ENCODE data around the gene LRP10. TPM values are rescaled to one million over a fixed set of nuclear protein-coding genes. Genes with fewer than 3 reads are reported as not detected.

The LRP10 gene
- total and polyA plus RNA-seq, 2 experiments from 2014 or later: 56.2 to 117 TPM

DNA sequence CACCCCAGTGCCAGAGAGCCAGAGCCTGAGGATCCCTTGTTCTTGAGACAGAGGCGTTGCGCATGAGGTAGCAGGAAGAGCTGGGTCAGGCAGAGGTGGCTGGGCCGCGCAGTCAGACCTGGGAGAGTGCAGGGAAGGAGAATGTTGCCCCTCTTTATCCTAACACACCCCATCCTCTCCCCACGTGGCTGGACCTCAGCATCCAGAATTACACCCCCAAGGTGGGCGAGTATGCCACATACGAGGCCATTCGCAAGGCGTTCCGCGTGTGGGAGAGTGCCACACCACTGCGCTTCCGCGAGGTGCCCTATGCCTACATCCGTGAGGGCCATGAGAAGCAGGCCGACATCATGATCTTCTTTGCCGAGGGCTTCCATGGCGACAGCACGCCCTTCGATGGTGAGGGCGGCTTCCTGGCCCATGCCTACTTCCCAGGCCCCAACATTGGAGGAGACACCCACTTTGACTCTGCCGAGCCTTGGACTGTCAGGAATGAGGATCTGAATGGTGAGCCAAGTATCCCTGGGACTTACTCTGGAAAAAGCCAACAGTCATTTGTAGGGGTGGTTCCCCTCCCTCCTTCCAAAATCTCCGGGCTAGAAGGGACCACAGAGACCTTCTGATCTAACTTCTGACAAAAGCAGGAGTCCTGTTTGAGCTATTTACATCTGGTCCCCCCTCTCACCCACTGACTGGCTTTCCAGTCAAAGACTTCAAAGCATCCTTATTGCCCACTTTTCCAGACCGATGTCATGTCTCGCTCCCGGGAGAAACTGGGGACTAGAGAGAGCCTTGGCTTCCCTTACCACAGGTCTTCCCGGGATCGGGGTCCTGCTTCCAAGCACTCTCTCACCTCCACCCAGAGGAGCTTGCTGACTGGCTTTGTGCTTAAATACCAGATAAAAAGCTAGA is 29.1 kb upstream of the LRP10 start:
- DNase-seq (ENCODE audit: low spot score): no peak
- no peak overlapping the region for H3K4me2 ChIP-seq
- H3K79me2 ChIP-seq: peaks cover 48% of the 10 kb centered on the region
- H2AFZ ChIP-seq: no peak overlapping the region
- H3K4me1 ChIP-seq (ENCODE audit: insufficient read depth): peaks cover 31% of the 10 kb centered on the region
- no peak overlapping the region for H3K27ac ChIP-seq
- H3K4me3 ChIP-seq: no peak overlapping the region
- H3K36me3 ChIP-seq (replicated peaks; ENCODE audit: insufficient read depth, low read depth): no peaks in the 10 kb centered on the region
- TF ChIP-seq, protein P1, sequence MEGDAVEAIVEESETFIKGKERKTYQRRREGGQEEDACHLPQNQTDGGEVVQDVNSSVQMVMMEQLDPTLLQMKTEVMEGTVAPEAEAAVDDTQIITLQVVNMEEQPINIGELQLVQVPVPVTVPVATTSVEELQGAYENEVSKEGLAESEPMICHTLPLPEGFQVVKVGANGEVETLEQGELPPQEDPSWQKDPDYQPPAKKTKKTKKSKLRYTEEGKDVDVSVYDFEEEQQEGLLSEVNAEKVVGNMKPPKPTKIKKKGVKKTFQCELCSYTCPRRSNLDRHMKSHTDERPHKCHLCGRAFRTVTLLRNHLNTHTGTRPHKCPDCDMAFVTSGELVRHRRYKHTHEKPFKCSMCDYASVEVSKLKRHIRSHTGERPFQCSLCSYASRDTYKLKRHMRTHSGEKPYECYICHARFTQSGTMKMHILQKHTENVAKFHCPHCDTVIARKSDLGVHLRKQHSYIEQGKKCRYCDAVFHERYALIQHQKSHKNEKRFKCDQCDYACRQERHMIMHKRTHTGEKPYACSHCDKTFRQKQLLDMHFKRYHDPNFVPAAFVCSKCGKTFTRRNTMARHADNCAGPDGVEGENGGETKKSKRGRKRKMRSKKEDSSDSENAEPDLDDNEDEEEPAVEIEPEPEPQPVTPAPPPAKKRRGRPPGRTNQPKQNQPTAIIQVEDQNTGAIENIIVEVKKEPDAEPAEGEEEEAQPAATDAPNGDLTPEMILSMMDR (IDR thresholded peaks at IDR 0.05; ENCODE audit: poor library complexity): no peak
- TF ChIP-seq EZH2 (IDR thresholded peaks at IDR 0.05; ENCODE audit: borderline replicate concordance) (no peak), EZH2phosphoT487 (IDR thresholded peaks at IDR 0.05; ENCODE audit: low read depth, severe bottlenecking, unreplicated experiment) (no peak)
- H3K27me3 ChIP-seq: no peaks in the 10 kb centered on the region
- 95% methylated on average over 28 of the region's 28 CpGs for whole genome bisulfite sequencing (ENCODE audit: low lambda C conversion rate, missing lambda C conversion rate)
- H3K9me2 ChIP-seq (replicated peaks; ENCODE audit: insufficient read depth): no peaks in the 10 kb centered on the region
- no peaks in the 10 kb centered on the region for H3K9me3 ChIP-seq (ENCODE audit: low read depth)
- H4K20me1 ChIP-seq (ENCODE audit: insufficient read depth, poor library complexity, severe bottlenecking): peaks cover 17% of the 10 kb centered on the region

DNA sequence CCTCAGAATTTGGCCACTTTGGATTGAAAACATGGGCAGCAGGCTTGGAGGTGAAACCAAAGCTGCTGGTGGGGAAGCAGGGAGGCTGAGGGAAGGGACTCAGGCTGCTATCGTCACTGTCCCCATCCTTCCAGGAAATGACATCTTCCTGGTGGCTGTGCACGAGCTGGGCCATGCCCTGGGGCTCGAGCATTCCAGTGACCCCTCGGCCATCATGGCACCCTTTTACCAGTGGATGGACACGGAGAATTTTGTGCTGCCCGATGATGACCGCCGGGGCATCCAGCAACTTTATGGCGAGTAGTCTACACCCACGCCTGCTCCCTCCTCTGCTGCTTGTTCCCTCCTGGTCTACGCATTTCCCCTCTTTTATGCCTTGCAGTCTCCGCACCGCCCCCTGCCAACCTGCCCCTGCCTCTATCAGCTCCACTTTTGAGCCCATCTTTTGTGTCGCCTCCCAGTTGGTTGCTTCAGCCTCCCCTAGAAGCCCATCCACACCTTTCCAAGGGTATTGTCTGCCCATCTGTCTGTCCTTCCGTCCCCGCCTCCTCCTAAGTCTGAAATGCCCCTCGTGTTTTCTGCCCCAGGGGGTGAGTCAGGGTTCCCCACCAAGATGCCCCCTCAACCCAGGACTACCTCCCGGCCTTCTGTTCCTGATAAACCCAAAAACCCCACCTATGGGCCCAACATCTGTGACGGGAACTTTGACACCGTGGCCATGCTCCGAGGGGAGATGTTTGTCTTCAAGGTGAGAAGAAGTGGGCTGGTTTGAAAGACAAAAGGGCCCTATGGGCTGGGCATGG is 28.2 kb upstream of the LRP10 start:
- TF ChIP-seq EZH2phosphoT487 (IDR thresholded peaks at IDR 0.05; ENCODE audit: low read depth, severe bottlenecking, unreplicated experiment) (no peak), EZH2 (IDR thresholded peaks at IDR 0.05; ENCODE audit: borderline replicate concordance) (no peak)
- TF ChIP-seq, protein P1 (IDR thresholded peaks at IDR 0.05; ENCODE audit: poor library complexity): no peak

DNA sequence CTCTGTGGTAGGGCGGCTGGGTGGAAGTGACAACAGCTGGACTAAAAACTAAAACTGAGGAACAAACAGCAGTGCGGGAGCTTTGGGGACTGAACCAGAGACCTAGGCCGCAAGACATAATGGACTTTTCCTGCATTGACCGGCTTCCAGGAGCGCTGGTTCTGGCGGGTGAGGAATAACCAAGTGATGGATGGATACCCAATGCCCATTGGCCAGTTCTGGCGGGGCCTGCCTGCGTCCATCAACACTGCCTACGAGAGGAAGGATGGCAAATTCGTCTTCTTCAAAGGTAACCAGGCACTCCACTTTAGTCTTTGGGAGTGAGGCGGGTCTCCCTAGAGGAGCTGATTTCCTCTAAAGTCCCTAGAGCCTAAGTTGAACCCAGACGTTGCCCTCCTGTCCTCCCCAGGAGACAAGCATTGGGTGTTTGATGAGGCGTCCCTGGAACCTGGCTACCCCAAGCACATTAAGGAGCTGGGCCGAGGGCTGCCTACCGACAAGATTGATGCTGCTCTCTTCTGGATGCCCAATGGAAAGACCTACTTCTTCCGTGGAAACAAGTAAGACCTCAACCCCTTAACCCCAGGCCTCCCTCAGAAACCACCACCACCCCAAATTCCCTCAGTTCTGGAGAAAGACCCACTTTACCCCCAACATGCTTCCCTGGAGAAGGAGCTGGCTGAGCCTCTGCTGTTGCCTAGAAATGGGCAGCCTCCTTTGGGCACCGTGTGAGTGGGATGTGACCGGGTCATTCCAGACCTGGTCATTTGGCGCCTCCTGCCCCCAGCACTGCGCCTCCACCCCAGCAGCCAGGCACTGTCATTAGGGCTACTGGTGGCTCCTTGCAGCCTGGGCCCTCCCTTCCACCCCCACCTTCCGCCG is 27.1 kb upstream of the LRP10 start:
- Histone ChIP-seq H2AFZ (no peak overlapping the region), H3K79me2 (peaks cover 28% of the 10 kb centered on the region), H3K9me2 (replicated peaks; ENCODE audit: insufficient read depth) (no peaks in the 10 kb centered on the region), H3K36me3 (replicated peaks; ENCODE audit: insufficient read depth, low read depth) (no peaks in the 10 kb centered on the region), H3K4me3 (no peak overlapping the region), H3K9me3 (ENCODE audit: low read depth) (no peaks in the 10 kb centered on the region), H4K20me1 (ENCODE audit: insufficient read depth, poor library complexity, severe bottlenecking) (peaks cover 11% of the 10 kb centered on the region), H3K27me3 (no peaks in the 10 kb centered on the region), H3K27ac (no peak overlapping the region), H3K4me1 (ENCODE audit: insufficient read depth) (peaks cover 31% of the 10 kb centered on the region), H3K4me2 (no peak overlapping the region)
- TF ChIP-seq EZH2 (IDR thresholded peaks at IDR 0.05; ENCODE audit: borderline replicate concordance) (no peak), EZH2phosphoT487 (IDR thresholded peaks at IDR 0.05; ENCODE audit: low read depth, severe bottlenecking, unreplicated experiment) (no peak)
- TF ChIP-seq, protein P1 (IDR thresholded peaks at IDR 0.05; ENCODE audit: poor library complexity): no peak
- WGBS (ENCODE audit: low lambda C conversion rate, missing lambda C conversion rate): 94% methylated on average over 22 of the region's 22 CpGs
- DNase-seq (ENCODE audit: low spot score): no peak

More for the DNA sequence above, 28.2 kb upstream of the LRP10 start:
- Histone ChIP-seq H4K20me1 (ENCODE audit: insufficient read depth, poor library complexity, severe bottlenecking) (peaks cover 17% of the 10 kb centered on the region), H3K9me3 (ENCODE audit: low read depth) (no peaks in the 10 kb centered on the region), H3K4me2 (no peak overlapping the region), H2AFZ (no peak overlapping the region), H3K9me2 (replicated peaks; ENCODE audit: insufficient read depth) (no peaks in the 10 kb centered on the region), H3K79me2 (peaks cover 39% of the 10 kb centered on the region), H3K27ac (no peak overlapping the region), H3K4me3 (no peak overlapping the region), H3K27me3 (no peaks in the 10 kb centered on the region), H3K36me3 (replicated peaks; ENCODE audit: insufficient read depth, low read depth) (no peaks in the 10 kb centered on the region), H3K4me1 (ENCODE audit: insufficient read depth) (peaks cover 37% of the 10 kb centered on the region)
- WGBS (ENCODE audit: low lambda C conversion rate, missing lambda C conversion rate): 93% methylated on average over 20 of the region's 21 CpGs
- no peak for DNase-seq (ENCODE audit: low spot score)

All from hepatocyte (in vitro differentiated cells).